ENCODE data around the gene GPR31.

GPR31 gene

DNA sequence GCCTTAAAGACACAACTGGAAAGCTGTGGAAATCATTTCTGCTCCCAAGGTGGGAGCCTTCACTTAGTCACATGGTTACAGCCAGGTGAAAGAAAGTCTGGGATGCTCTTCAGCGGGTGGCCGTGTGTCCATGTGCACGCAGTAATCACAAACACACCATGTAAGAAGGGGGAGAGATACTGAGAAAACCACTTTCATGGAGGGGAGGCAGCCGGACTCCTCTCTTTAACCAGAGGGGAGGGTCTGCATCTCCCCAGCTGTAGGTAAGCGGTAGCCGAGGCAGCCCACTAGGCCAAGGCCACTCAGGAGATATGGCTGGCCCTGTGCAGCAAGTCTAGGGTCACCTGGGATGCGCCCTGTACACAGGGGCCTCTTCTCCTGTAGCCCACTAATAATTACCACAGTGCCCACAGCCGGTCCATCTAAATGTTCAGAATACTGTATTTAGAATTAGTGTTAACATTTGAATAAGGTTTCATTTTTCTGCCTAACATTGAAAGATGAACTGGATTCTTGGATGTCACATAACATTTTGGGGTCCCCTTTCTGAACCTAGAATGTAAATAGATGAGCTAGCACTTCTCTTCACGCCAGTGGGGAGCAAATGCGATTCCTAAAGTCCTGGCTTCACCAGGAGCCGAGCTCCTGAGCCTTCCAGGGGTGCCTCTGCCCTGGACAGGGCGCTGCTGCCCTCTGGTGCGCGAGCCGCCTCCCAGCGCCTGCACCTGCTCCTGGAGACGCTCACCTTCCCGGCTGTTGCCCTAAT lies 15.9 kb downstream of the GPR31 start:
- Histone ChIP-seq H2AFZ (ENCODE audit: low read length) (no peak overlapping the region), H3K4me2 (ENCODE audit: low read length) (no peak overlapping the region), H3K9me2 (ENCODE audit: low read depth, low read length) (no peaks in the 10 kb centered on the region), H3K27me3 (ENCODE audit: insufficient read depth, low read length) (peaks cover 8% of the 10 kb centered on the region; the same call in 1 of the 2 replicates), H3K9ac (ENCODE audit: low read length) (no peak overlapping the region), H3K4me3 (ENCODE audit: low read depth, low read length, poor library complexity, severe bottlenecking) (no peak overlapping the region), H3K4me1 (ENCODE audit: insufficient read depth, low read length, severe bottlenecking) (peaks cover 9% of the 10 kb centered on the region), H3F3A (ENCODE audit: insufficient read depth, low read length) (no peaks in the 10 kb centered on the region), H3K27ac (ENCODE audit: low read depth, low read length, poor library complexity, severe bottlenecking) (no peak overlapping the region), H3K9me3 (ENCODE audit: low read length) (peaks cover 7% of the 10 kb centered on the region; the same call in 1 of the 2 replicates), H3K36me3 (ENCODE audit: insufficient read depth, low read length) (peaks cover 5% of the 10 kb centered on the region; the same call in 1 of the 2 replicates), H3K79me2 (ENCODE audit: insufficient read depth, low read length) (no peaks in the 10 kb centered on the region), H4K20me1 (ENCODE audit: insufficient read depth, low read length) (no peaks in the 10 kb centered on the region)
- no peak for TF ChIP-seq EZH2 (IDR thresholded peaks at IDR 0.05; ENCODE audit: borderline replicate concordance, low read length)
- TF ChIP-seq CTCF (IDR thresholded peaks at IDR 0.05; ENCODE audit: low read length) = peak; percentile 76

GRCh38 chr6:167140589-167141474 lies 16.9 kb downstream of the GPR31 start:
- peaks cover 5% of the 10 kb centered on the region; the same call in 1 of the 2 replicates for H3K36me3 ChIP-seq (ENCODE audit: insufficient read depth, low read length)
- H3F3A ChIP-seq (ENCODE audit: insufficient read depth, low read length) = no peaks in the 10 kb centered on the region
- H3K27ac ChIP-seq (ENCODE audit: low read depth, low read length, poor library complexity, severe bottlenecking) = no peak overlapping the region
- H3K9me2 ChIP-seq (ENCODE audit: low read depth, low read length) = no peaks in the 10 kb centered on the region
- H3K4me2 ChIP-seq (ENCODE audit: low read length) = no peak overlapping the region
- peaks cover 7% of the 10 kb centered on the region; the same call in 1 of the 2 replicates for H3K9me3 ChIP-seq (ENCODE audit: low read length)
- no peak overlapping the region for H3K9ac ChIP-seq (ENCODE audit: low read length)
- H2AFZ ChIP-seq (ENCODE audit: low read length) = no peak overlapping the region
- H3K27me3 ChIP-seq (ENCODE audit: insufficient read depth, low read length) = peaks cover 8% of the 10 kb centered on the region; the same call in 1 of the 2 replicates
- no peaks in the 10 kb centered on the region for H4K20me1 ChIP-seq (ENCODE audit: insufficient read depth, low read length)
- H3K4me3 ChIP-seq (ENCODE audit: low read depth, low read length, poor library complexity, severe bottlenecking) = no peak overlapping the region
- TF ChIP-seq EZH2 (IDR thresholded peaks at IDR 0.05; ENCODE audit: borderline replicate concordance, low read length) (no peak), CTCF (IDR thresholded peaks at IDR 0.05; ENCODE audit: low read length) (no peak)
- peaks cover 9% of the 10 kb centered on the region for H3K4me1 ChIP-seq (ENCODE audit: insufficient read depth, low read length, severe bottlenecking)
- no peaks in the 10 kb centered on the region for H3K79me2 ChIP-seq (ENCODE audit: insufficient read depth, low read length)

- H3F3A ChIP-seq (ENCODE audit: insufficient read depth, low read length) = no peaks in the 10 kb centered on the region
- H2AFZ ChIP-seq (ENCODE audit: low read length) = no peak overlapping the region
- no peaks in the 10 kb centered on the region for H3K79me2 ChIP-seq (ENCODE audit: insufficient read depth, low read length)
- H3K27me3 ChIP-seq (ENCODE audit: insufficient read depth, low read length) = peaks cover 6% of the 10 kb centered on the region; the same call in 1 of the 2 replicates
- no peak overlapping the region for H3K9ac ChIP-seq (ENCODE audit: low read length)
- H3K4me3 ChIP-seq (ENCODE audit: low read depth, low read length, poor library complexity, severe bottlenecking) = no peak overlapping the region
- peaks cover 3% of the 10 kb centered on the region; the same call in 1 of the 2 replicates for H3K9me3 ChIP-seq (ENCODE audit: low read length)
- peaks cover 5% of the 10 kb centered on the region; the same call in 1 of the 2 replicates for H3K36me3 ChIP-seq (ENCODE audit: insufficient read depth, low read length)
- H3K4me2 ChIP-seq (ENCODE audit: low read length) = no peak overlapping the region
- no peak for TF ChIP-seq EZH2 (IDR thresholded peaks at IDR 0.05; ENCODE audit: borderline replicate concordance, low read length)
- no peaks in the 10 kb centered on the region for H3K4me1 ChIP-seq (ENCODE audit: insufficient read depth, low read length, severe bottlenecking)
- no peaks in the 10 kb centered on the region for H3K9me2 ChIP-seq (ENCODE audit: low read depth, low read length)
- H3K27ac ChIP-seq (ENCODE audit: low read depth, low read length, poor library complexity, severe bottlenecking) = no peak overlapping the region
- no peaks in the 10 kb centered on the region for H4K20me1 ChIP-seq (ENCODE audit: insufficient read depth, low read length)
Observed at GRCh38 chr6:167139761-167140160, 18.0 kb downstream of the GPR31 start.

Data from OCI-LY1 (cell line).